Measurements from ENCODE around the gene MIDN.

Gene MIDN

DNA sequence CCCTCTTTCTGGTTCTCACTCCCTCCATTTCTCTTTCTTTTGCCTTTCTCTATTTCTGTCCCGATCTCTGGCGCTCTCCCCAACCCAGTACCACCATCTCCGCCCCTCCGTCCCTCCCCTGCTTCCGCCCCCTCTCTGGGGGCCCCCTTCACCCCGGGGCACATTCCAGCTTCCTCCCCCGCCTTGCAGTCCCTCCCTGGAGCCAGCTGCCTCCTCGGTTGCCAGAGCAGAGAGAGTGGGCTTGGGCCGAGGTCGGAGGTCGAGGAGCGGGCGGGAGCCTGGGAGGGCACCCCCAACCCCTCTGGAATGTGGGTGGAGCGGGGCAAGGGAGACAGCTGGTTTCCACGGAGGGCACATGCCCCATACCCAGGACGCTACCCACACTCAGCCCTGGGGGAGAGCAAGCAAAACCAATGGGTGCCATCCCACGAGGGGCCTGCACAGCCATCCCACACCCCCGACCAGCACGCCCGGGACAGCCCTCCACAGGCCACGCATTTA lies 14.3 kb downstream of the MIDN start:
- TF ChIP-seq, protein P1, sequence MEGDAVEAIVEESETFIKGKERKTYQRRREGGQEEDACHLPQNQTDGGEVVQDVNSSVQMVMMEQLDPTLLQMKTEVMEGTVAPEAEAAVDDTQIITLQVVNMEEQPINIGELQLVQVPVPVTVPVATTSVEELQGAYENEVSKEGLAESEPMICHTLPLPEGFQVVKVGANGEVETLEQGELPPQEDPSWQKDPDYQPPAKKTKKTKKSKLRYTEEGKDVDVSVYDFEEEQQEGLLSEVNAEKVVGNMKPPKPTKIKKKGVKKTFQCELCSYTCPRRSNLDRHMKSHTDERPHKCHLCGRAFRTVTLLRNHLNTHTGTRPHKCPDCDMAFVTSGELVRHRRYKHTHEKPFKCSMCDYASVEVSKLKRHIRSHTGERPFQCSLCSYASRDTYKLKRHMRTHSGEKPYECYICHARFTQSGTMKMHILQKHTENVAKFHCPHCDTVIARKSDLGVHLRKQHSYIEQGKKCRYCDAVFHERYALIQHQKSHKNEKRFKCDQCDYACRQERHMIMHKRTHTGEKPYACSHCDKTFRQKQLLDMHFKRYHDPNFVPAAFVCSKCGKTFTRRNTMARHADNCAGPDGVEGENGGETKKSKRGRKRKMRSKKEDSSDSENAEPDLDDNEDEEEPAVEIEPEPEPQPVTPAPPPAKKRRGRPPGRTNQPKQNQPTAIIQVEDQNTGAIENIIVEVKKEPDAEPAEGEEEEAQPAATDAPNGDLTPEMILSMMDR (IDR thresholded peaks at IDR 0.05; ENCODE audit: insufficient read depth, low read depth, low read length, missing control alignments): no peak
- peak overlapping the region; percentile 68 for H3K4me3 ChIP-seq (ENCODE audit: low read length)
- DNase-seq (ENCODE audit: low read depth): no peak

DNA sequence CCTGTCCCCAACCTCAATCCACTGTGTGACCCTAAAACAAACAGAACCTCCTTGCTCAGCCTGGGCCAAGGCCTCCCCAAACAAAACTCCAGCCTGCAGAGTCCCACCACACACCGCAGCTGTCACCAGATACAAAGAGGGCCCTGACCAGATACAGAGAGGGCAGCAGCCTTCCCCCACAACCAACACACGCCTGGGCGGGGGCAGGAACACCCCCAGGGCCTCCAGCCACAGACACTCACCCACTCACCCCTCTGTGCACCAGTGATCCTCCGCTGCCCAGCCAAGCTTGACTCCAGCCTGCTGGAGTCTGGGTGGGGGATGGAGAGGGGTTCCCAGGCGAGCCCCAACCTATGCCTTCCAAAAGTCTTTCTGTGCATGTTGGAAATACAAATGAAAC lies 14.8 kb downstream of the MIDN start:
- H3K4me3 ChIP-seq (ENCODE audit: low read length): no peak overlapping the region
- no peak for DNase-seq (ENCODE audit: low read depth)
- TF ChIP-seq, protein P1 (IDR thresholded peaks at IDR 0.05; ENCODE audit: insufficient read depth, low read depth, low read length, missing control alignments): no peak

DNA sequence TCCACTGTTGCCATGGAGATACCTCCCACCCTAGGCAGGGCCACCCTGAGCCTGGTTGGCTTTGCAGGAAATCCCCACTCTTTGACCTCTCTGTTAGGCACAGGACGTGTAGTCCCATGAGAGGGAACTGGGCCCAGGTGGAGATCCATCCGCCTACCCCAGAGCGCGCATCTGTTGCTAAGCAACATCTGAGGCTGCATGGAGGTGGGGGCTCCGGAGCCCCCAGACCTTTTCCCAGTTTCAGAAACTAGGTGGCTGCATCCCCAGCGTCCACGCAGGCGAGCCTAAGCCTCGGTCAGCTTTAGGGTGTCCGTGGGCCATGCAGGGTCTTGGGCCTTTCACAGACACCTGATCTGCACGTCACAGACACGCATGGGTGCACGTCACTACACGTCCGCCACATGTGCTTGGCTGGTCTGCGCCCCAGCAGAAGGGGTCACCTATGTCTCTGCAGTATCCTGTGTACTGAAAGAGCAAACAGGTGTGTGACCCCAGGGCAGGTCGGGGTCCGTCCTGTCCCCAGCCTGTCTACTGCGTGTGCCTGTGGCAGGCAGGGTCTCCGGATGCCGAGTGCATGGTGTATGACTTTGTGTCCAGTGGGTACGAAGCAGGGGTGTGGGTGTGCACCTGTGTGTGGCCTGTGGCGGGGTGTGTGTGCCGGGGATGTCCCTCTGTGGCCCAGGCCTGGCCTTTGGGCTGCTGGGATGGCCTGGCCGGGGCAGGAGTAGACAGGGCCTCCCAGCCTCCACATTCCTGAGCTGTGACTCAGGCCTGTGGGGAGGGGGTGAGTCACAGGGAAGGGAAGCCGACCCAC lies 16.6 kb downstream of the MIDN start:
- peak; percentile 88 for DNase-seq (ENCODE audit: low read depth)
- TF ChIP-seq, protein P1 (IDR thresholded peaks at IDR 0.05; ENCODE audit: insufficient read depth, low read depth, low read length, missing control alignments): no peak
- no peak overlapping the region for H3K4me3 ChIP-seq (ENCODE audit: low read length)

DNA sequence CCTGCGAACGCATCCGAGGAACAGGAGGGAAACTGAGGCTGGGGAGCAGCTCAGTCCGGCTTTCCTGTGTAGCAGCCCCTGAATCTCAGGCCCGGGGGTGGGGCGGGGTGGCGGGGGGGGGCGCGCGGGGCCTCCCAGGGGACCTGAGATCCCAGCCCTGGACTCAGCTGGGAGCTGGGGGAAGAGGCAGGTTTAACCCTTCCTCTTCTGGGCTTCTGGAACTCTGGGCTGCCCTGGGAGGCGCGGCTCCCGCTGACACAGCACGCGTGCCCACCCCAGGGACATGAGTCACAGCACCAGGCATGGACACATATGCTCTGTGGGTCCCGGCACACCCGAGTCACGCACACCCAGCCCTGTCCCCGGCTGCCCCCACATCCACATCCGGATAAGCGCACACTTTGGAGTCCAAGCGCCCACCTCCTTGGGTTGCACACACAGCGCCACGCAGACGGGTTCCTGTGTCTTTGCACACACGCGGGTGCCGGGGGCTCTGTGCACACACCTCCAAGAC lies 17.3 kb downstream of the MIDN start:
- TF ChIP-seq, protein P1 (IDR thresholded peaks at IDR 0.05; ENCODE audit: insufficient read depth, low read depth, low read length, missing control alignments): no peak
- peak; percentile 57 for DNase-seq (ENCODE audit: low read depth)

DNA sequence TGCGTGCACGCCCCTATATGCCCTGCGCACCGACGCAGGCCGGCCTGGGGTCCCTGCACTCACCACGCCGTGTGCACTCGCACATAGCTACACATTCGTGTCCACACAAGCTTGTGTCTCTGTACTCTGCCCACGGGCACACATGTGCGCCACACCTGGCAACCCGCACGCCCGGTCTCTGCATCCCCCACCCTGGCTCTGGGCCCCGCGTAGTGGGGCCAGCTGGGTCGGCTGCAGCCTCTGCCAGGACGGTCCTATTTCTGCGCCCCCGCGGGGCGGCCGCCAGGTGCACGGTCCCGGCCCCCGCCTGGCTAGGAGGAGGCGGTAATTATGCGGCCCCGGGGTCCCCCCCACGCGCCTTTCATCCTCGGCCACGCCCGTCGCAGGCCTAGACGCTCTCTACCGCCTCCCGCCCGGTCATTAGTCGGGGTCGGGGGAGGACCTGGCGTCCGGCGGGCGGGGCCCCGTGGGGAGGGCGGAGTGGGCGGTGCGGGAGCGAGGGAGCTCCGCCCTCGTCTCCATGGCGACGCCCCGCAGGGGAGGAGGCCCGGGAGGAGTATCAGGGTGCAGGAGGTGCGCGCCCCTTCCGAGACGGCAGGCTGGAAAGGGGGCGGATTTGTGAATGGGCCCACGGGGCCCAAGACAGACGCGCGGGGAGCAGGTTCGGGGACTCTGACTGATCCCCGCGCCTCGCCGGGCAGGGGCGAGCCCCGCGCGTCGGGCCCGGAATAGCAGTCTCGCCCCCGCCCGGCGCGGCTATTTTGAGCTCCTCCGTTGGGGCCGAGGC lies 17.9 kb downstream of the MIDN start:
- peak; percentile 88 for DNase-seq (ENCODE audit: low read depth)
- TF ChIP-seq, protein P1 (IDR thresholded peaks at IDR 0.05; ENCODE audit: insufficient read depth, low read depth, low read length, missing control alignments): no peak
- peak overlapping the region; percentile 39 for H3K4me3 ChIP-seq (ENCODE audit: low read length)

More for the DNA sequence above, 17.3 kb downstream of the MIDN start:
- H3K4me3 ChIP-seq (ENCODE audit: low read length): peak overlapping the region; percentile 39

DNA sequence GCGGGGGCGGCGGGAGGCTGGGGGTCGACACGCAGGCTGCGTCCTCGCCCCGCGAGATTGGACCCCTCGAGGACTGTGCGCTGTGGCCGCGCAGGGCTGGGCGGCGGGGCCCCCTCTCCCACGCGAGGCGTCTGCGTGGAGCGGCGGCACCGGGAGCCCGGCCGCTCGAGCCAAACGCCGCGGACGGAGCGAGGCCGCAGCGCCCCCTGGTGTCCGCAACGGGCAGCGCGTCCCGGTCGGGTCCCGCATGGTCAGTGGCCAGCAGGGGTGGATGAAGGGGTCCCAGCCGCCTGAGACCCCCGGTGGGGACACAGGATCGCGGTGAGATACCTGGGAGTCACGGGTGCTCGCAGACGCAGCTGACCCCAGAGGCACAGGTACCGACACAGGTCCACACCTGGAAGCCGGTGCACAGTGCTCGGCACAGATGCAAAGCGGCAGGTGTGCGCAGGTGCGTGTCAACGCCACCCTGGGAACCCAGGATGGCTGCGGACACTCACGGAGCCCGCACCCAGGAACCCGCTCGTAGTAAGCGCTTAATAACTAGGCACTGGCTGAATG lies 18.6 kb downstream of the MIDN start:
- peak; percentile 56 for DNase-seq (ENCODE audit: low read depth)
- peak overlapping the region; percentile 39 for H3K4me3 ChIP-seq (ENCODE audit: low read length)
- TF ChIP-seq, protein P1 (IDR thresholded peaks at IDR 0.05; ENCODE audit: insufficient read depth, low read depth, low read length, missing control alignments): peak; percentile 59
